SJCRH30 (cell line): ENCODE measurements around the gene TTI1. TPM values are rescaled to one million over a fixed set of nuclear protein-coding genes. Genes with fewer than 3 reads are reported as not detected.
"Not testable (repeated sequence)": the region's sequence is repeated elsewhere in the genome, so short reads cannot be mapped to it uniquely, and the experiment has no call there.

Experiments used
- DNase-seq, 2 experiments: peaks; one replicate each; pipeline ENCODE4 v3.0.0-alpha.2; 2015 to 2020
- H3K27ac ChIP-seq: fragments of 250-450 bp; sonication (Bioruptor Pico); 2 replicates; pipeline ENCODE4 v1.5.1; 2020; ENCODE audit warnings: mild to moderate bottlenecking, moderate library complexity
- H3K27me3 ChIP-seq: fragments of 250-450 bp; sonication (Bioruptor Pico); 2 replicates; pipeline ENCODE4 v1.5.1; 2020; ENCODE audit warnings: mild to moderate bottlenecking, moderate library complexity
- H3K36me3 ChIP-seq: fragments of 250-450 bp; sonication (Bioruptor Pico); 2 replicates; pipeline ENCODE4 v1.5.1; 2020; ENCODE audit warnings: mild to moderate bottlenecking, moderate library complexity
- H3K4me1 ChIP-seq: fragments of 250-450 bp; sonication (Bioruptor Pico); 2 replicates; pipeline ENCODE4 v1.5.1; 2020; ENCODE audit warnings: mild to moderate bottlenecking, moderate library complexity
- H3K4me3 ChIP-seq: fragments of 250-450 bp; sonication (Bioruptor Pico); 2 replicates; pipeline ENCODE4 v1.5.1; 2020; ENCODE audit warnings: mild to moderate bottlenecking, moderate library complexity
- H3K9me3 ChIP-seq: fragments of 250-450 bp; sonication (Bioruptor Pico); replicated peaks from 2 replicates; pipeline ENCODE4 v1.5.1; 2020; ENCODE audit warnings: mild to moderate bottlenecking, moderate library complexity
- total RNA-seq: library from RNA; depleted of rRNA; stranded (reverse); fragments of >200 nt; shearing (Covaris generic); gene quantifications from 2 replicates; pipeline ENCODE4 v1.2.3, GENCODE V29; 2014

The TTI1 gene
- total RNA-seq, 1 experiment from 2014 or later, result 66.0 TPM

DNA sequence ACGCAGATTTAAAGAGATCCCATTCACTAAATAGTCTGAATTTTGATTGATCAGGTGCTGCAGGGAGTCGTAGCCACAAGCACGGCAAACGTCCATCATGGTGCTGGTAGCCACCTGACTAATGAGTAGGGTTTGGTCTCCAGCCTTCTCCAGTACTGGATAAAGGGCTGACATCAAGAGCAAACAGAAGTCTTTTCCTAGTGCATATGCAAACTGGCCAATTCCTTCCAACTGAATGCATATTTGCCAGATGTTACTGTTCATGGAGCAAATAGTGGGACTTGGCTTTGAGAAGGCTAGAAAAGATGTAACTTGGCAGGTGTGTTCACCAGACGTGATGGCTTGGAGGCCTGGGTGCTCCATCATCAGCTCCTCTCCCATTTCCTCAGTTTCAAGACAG is 21.6 kb downstream of the TTI1 start:
- Histone ChIP-seq H3K27ac (no peak overlapping the region), H3K9me3 (peaks cover 4% of the 10 kb centered on the region), H3K27me3 (no peaks in the 10 kb centered on the region), H3K36me3 (peaks cover 75% of the 10 kb centered on the region), H3K4me1 (no peaks in the 10 kb centered on the region), H3K4me3 (no peak overlapping the region)
- no peak for DNase-seq

DNA sequence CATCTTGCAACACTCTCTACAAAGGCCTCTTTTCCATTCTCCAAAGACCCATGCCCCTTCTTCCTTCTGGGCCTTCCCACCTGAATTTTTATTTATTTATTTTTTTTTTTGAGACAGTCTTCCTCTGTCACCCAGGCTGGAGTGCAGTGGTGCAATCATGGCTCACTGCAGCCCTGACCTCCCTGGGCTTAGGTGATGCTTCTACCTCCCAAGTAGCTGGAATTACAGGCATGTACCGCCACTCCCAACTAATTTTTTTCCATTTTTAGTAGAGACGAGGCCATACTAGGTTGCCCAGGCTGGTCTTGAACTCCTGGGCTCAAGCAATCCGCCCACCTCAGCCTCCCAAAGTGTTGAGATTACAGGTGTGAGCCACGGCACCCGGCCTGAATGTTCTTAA is 23.8 kb downstream of the TTI1 start:
- not testable (repeated sequence) for H3K27ac ChIP-seq, DNase-seq, H3K27me3 ChIP-seq, H3K4me3 ChIP-seq, H3K4me1 ChIP-seq, H3K9me3 ChIP-seq
- H3K36me3 ChIP-seq, result peaks cover 76% of the 10 kb centered on the region

GRCh38 chr20:38008233-38008944 is 24.9 kb downstream of the TTI1 start:
- H3K36me3 ChIP-seq, result peaks cover 76% of the 10 kb centered on the region
- no peak for DNase-seq
- no peak overlapping the region for H3K27ac ChIP-seq
- no peaks in the 10 kb centered on the region for H3K4me1 ChIP-seq
- H3K27me3 ChIP-seq, result no peaks in the 10 kb centered on the region
- H3K9me3 ChIP-seq, result no peaks in the 10 kb centered on the region
- no peak overlapping the region for H3K4me3 ChIP-seq

- no peak overlapping the region for H3K4me3 ChIP-seq
- no peaks in the 10 kb centered on the region for H3K4me1 ChIP-seq
- DNase-seq, result no peak
- no peak overlapping the region for H3K27ac ChIP-seq
- H3K27me3 ChIP-seq, result no peaks in the 10 kb centered on the region
- H3K36me3 ChIP-seq, result peaks cover 73% of the 10 kb centered on the region
- no peaks in the 10 kb centered on the region for H3K9me3 ChIP-seq
Observed at GRCh38 chr20:38007526-38007925, 25.7 kb downstream of the TTI1 start.

DNA sequence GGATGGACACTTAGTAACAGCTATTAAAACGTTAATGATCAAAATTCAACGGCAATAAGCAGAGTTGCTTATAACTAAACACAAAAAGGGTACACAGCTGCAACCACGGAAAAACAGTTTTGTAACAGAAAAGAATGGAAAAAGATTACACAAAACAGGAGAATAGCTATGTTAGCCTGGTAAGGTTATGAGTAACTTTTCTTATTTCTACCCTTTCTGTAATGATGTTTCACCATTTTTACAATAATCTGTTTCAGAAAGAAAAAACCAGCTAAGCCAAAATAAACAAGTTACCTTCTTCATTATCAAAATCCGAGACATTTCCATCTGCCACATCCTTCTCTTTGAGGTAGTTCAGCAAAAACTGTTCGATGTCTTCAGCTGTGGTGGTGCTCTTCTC is 27.4 kb downstream of the TTI1 start:
- H3K4me3 ChIP-seq, result no peak overlapping the region
- no peak for DNase-seq
- H3K9me3 ChIP-seq, result no peaks in the 10 kb centered on the region
- no peak overlapping the region for H3K27ac ChIP-seq
- no peaks in the 10 kb centered on the region for H3K27me3 ChIP-seq
- peaks cover 71% of the 10 kb centered on the region for H3K36me3 ChIP-seq
- H3K4me1 ChIP-seq, result no peaks in the 10 kb centered on the region

- Histone ChIP-seq H3K9me3 (no peaks in the 10 kb centered on the region), H3K27ac (no peak overlapping the region), H3K4me3 (no peak overlapping the region), H3K4me1 (no peaks in the 10 kb centered on the region), H3K36me3 (peaks cover 69% of the 10 kb centered on the region), H3K27me3 (no peaks in the 10 kb centered on the region)
- DNase-seq, result no peak
Observed at GRCh38 chr20:38004416-38004815, 28.8 kb downstream of the TTI1 start.

DNA sequence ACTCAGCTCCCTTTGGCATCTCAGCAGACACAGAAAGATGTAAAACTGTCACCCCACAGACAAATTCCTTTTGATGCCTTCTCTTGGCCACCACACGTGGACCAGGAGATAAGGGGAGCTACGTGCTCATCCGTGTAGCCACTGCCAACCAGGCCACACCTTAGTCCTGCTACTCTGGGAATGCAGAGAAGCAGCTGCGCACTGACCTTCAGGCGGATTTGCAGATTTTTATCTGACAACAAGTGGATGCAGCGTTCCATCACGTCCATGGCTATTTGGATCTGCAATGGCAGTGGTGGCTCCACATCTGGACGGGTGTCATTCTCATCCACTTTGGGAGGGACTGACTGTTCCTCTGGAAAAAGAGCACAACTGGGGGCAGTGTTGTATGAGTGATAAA is 30.8 kb downstream of the TTI1 start:
- H3K27me3 ChIP-seq, result no peaks in the 10 kb centered on the region
- H3K4me1 ChIP-seq, result no peaks in the 10 kb centered on the region
- DNase-seq, result no peak
- peaks cover 79% of the 10 kb centered on the region for H3K36me3 ChIP-seq
- H3K9me3 ChIP-seq, result no peaks in the 10 kb centered on the region
- no peak overlapping the region for H3K27ac ChIP-seq
- no peak overlapping the region for H3K4me3 ChIP-seq

GRCh38 chr20:38001981-38002380 is 31.3 kb downstream of the TTI1 start:
- peaks cover 80% of the 10 kb centered on the region for H3K36me3 ChIP-seq
- no peaks in the 10 kb centered on the region for H3K27me3 ChIP-seq
- H3K27ac ChIP-seq, result no peak overlapping the region

DNA sequence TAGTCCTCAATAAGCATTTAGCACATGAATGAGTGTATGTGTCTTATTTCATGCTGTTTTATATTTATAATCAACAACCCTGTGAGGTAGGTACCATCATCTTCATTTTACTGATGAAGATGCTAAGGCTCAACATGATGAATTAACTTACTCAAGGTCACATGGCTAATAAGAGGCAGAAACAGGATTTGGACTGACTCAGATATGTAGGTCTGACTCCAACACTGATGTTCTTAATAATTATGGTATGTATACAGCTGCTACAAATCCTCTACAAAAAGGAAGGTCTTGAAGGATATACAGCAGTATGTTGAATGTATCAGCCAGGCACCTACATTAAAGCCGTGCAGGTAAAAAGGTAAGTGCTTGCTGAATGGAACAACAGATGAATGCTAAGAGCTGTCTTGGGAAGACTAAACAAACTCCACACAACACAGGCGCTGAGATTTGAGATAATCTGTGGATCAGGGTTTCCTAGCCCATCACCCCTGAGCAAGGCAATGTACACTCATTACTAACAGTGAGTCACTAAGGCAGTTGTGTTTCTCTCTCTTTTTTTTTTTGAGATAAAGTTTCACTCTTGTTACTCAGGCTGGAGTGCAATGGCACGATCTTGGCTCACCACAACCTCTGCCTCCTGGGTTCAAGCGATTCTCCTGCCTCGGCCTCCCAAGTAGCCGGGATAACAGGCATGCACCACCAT is 31.9 kb downstream of the TTI1 start:
- no peak for DNase-seq
- no peaks in the 10 kb centered on the region for H3K4me1 ChIP-seq
- H3K4me3 ChIP-seq, result no peak overlapping the region
- no peak overlapping the region for H3K27ac ChIP-seq
- peaks cover 82% of the 10 kb centered on the region for H3K36me3 ChIP-seq
- H3K9me3 ChIP-seq, result no peaks in the 10 kb centered on the region
- H3K27me3 ChIP-seq, result no peaks in the 10 kb centered on the region

More at GRCh38 chr20:38001981-38002380, 31.3 kb downstream of the TTI1 start:
- no peak for DNase-seq
- Histone ChIP-seq H3K9me3 (no peaks in the 10 kb centered on the region), H3K4me1 (no peaks in the 10 kb centered on the region), H3K4me3 (no peak overlapping the region)

DNA sequence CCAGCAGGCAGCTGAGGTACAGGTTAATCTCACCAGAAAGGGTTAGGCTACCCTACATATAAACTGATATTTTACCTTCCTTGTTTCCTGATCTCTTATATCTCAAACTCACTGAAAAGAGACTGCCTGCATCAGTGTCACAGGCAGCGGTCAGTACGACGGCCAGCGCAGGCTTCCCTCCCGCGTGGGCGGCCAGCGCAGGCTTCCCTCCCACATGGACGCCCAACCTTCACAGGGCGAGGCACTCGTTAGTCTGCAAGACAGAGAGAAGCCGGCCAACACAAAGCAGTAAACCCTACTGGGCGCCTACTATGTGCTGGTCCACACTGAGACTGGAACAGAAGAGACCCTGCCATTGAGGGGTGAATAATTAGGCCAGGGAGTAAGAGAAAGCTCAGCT is 33.0 kb downstream of the TTI1 start:
- Histone ChIP-seq H3K4me3 (no peak overlapping the region), H3K27ac (no peak overlapping the region), H3K9me3 (no peaks in the 10 kb centered on the region), H3K27me3 (no peaks in the 10 kb centered on the region), H3K36me3 (peaks cover 82% of the 10 kb centered on the region), H3K4me1 (no peaks in the 10 kb centered on the region)
- DNase-seq, result no peak

DNA sequence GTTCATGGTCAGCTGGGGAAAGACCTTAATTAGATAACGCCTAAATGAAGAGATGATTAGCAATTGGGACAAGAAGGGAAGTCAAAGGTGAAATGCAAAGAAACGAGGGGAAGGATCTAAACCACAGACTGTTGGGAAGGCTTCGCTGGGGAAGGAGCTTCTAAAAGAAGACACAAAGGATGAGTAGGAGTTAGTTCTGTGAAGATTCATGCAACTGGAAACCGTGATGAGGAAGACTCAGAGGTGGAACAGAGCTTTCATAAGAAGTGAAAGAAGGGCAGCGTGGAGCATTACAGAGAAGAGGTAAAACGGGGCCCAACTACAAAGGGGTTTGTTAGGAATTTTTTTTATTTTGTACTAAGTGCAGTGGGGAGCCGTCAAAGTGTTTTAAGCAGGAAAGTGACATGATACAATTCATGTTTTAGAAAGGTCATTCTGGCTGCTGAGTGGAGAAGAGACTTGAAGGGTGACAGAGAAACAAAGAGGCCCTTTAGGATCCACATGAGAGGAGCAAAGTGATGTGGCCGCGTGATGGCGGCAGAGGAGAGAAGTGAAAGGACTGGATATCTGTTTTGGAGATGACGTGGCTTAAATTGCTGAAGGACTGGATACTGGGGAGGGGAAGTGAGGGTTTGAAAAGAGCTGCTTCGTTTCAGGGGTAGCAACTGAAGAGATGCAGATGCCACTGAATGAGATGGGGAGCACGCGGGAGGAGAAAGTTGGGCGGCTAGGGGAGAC is 33.6 kb downstream of the TTI1 start:
- H3K27ac ChIP-seq, result no peak overlapping the region
- DNase-seq, result no peak
- H3K4me3 ChIP-seq, result no peak overlapping the region
- H3K36me3 ChIP-seq, result peaks cover 82% of the 10 kb centered on the region
- no peaks in the 10 kb centered on the region for H3K27me3 ChIP-seq
- no peaks in the 10 kb centered on the region for H3K9me3 ChIP-seq
- no peaks in the 10 kb centered on the region for H3K4me1 ChIP-seq

GRCh38 chr20:37997516-37997915 is 35.7 kb downstream of the TTI1 start:
- peaks cover 76% of the 10 kb centered on the region for H3K36me3 ChIP-seq
- no peak for DNase-seq
- no peak overlapping the region for H3K4me3 ChIP-seq

GRCh38 chr20:37995856-37996605 is 37.2 kb downstream of the TTI1 start:
- H3K4me1 ChIP-seq, result peaks cover 22% of the 10 kb centered on the region
- no peak overlapping the region for H3K4me3 ChIP-seq
- no peaks in the 10 kb centered on the region for H3K27me3 ChIP-seq
- peaks cover 73% of the 10 kb centered on the region for H3K36me3 ChIP-seq
- H3K27ac ChIP-seq, result no peak overlapping the region
- no peaks in the 10 kb centered on the region for H3K9me3 ChIP-seq
- DNase-seq, result no peak

More at GRCh38 chr20:37997516-37997915, 35.7 kb downstream of the TTI1 start:
- Histone ChIP-seq H3K27me3 (no peaks in the 10 kb centered on the region), H3K27ac (no peak overlapping the region), H3K9me3 (no peaks in the 10 kb centered on the region), H3K4me1 (peaks cover 10% of the 10 kb centered on the region)

GRCh38 chr20:37994512-37994911 is 38.7 kb downstream of the TTI1 start:
- peaks cover 31% of the 10 kb centered on the region for H3K4me1 ChIP-seq
- no peaks in the 10 kb centered on the region for H3K9me3 ChIP-seq
- H3K27me3 ChIP-seq, result no peaks in the 10 kb centered on the region
- no peak overlapping the region for H3K4me3 ChIP-seq
- no peak overlapping the region for H3K27ac ChIP-seq
- peaks cover 68% of the 10 kb centered on the region for H3K36me3 ChIP-seq
- no peak for DNase-seq
